Vagina (tissue), 2 donors: ENCODE measurements around the gene SPSB3. TPM values are rescaled to one million over a fixed set of nuclear protein-coding genes. Genes with fewer than 3 reads are reported as not detected.

Experiments
- DNase-seq, 2 donors: peaks; one replicate each; pipeline ENCODE4 v3.0.0-alpha.2; 2017; ENCODE audit errors: extremely low spot score in 2 of 2
- H3K27ac ChIP-seq: fragments of 200-600 bp; sonication (generic); one replicate; pipeline ENCODE4 v1.5.1; 2019
- H3K27me3 ChIP-seq: fragments of 200-600 bp; sonication (generic); one replicate; pipeline ENCODE4 v1.5.1; 2019
- H3K36me3 ChIP-seq, 2 donors: fragments of 200-600 bp; sonication (generic); one replicate each; pipeline ENCODE4 v1.5.1; 2017 to 2019
- H3K4me1 ChIP-seq: fragments of 200-600 bp; sonication (generic); one replicate; pipeline ENCODE4 v1.5.1; 2019
- H3K4me3 ChIP-seq, 2 donors: fragments of 200-600 bp; sonication (generic); 1 replicate in 1 of 2; 2 replicates in 1 of 2; pipeline ENCODE4 v1.5.1; 2016 to 2019
- H3K9me3 ChIP-seq: fragments of 200-600 bp; sonication (generic); one replicate; pipeline ENCODE4 v1.5.1; 2019
- CTCF ChIP-seq, 3 experiments: fragments of 450-650 bp in 2 of 3; fragments of 200-600 bp in 1 of 3; sonication (generic) in 1 of 3; IDR thresholded peaks; one replicate each; pipeline ENCODE4 v1.5.1; 2017 to 2019; ENCODE audit warnings: antibody characterized with exemption in 3 of 3, mild to moderate bottlenecking in 2 of 3, moderate library complexity in 2 of 3
- POLR2A ChIP-seq, 2 donors: fragments of 450-650 bp; IDR thresholded peaks; one replicate each; pipeline ENCODE4 v1.6.1; 2017; ENCODE audit warnings: antibody characterized with exemption in 2 of 2, mild to moderate bottlenecking in 2 of 2, moderate library complexity in 2 of 2
- POLR2AphosphoS5 ChIP-seq, 2 donors: sonication (generic); formaldehyde crosslinking; IDR thresholded peaks; one replicate each; pipeline ENCODE4 v1.9.0; 2017; ENCODE audit warnings: antibody characterized with exemption in 2 of 2, mild to moderate bottlenecking in 2 of 2, low read depth in 1 of 2; ENCODE audit not compliant: insufficient read depth in 1 of 2
- intact Hi-C: fragments of 100-400 bp; cut with DNase I; formaldehyde crosslinking; loops from one replicate; pipeline ENCODE4 v1.15.1; 2023
- total RNA-seq: library from RNA; depleted of rRNA; stranded (reverse); fragments of >200 nt; gene quantifications from one replicate; pipeline ENCODE4 v1.2.3, GENCODE V29; 2016

SPSB3 gene
- total RNA-seq, 1 donor from 2014 or later: 75.9 TPM

GRCh38 chr16:1826691-1827573 lies 44.6 kb upstream of the SPSB3 start, which contains the start of the genes FAHD1 and HAGH:
Gene FAHD1, plus strand, starts transcription at chr16:1827206. Its CDS starts 33 bp downstream, at chr16:1827239.
Gene HAGH, minus strand, starts transcription at chr16:1826825. Its CDS starts 38 bp downstream, at chr16:1826787.
- TF ChIP-seq POLR2AphosphoS5 (IDR thresholded peaks at IDR 0.05; ENCODE audit: insufficient read depth in 1 of 2, low read depth in 1 of 2) (peak; percentile 80 to 91), CTCF (IDR thresholded peaks at IDR 0.05) (no peak)
- intact Hi-C loops: no loop called here
- no peaks in the 10 kb centered on the region for H3K9me3 ChIP-seq
- H3K27me3 ChIP-seq: no peaks in the 10 kb centered on the region
- H3K36me3 ChIP-seq: peaks cover 0 to 7% of the 10 kb centered on the region in 2 donors
- DNase-seq: peak; percentile 96 to 97
- peak within 1 kb of the TSS; percentile 64 to 99 for H3K4me3 ChIP-seq
- peak within 1 kb of the TSS; percentile 58 for H3K27ac ChIP-seq
- peaks cover 45% of the 10 kb centered on the region for H3K4me1 ChIP-seq

GRCh38 chr16:1825864-1826690 lies 43.7 kb upstream of the SPSB3 start:
- intact Hi-C loops: no loop called here
- Histone ChIP-seq H3K27me3 (no peaks in the 10 kb centered on the region), H3K27ac (no peak overlapping the region), H3K4me3 (peak overlapping the region; percentile 64 to 99), H3K4me1 (peaks cover 45% of the 10 kb centered on the region), H3K36me3 (peaks cover 0 to 12% of the 10 kb centered on the region in 2 donors), H3K9me3 (no peaks in the 10 kb centered on the region)
- no peak for DNase-seq
- TF ChIP-seq CTCF (IDR thresholded peaks at IDR 0.05) (no peak), POLR2A (IDR thresholded peaks at IDR 0.05) (no peak), POLR2AphosphoS5 (IDR thresholded peaks at IDR 0.05; ENCODE audit: insufficient read depth in 1 of 2, low read depth in 1 of 2) (no peak)

- TF ChIP-seq CTCF (IDR thresholded peaks at IDR 0.05): no peak
- no peak for TF ChIP-seq POLR2AphosphoS5 (IDR thresholded peaks at IDR 0.05; ENCODE audit: insufficient read depth in 1 of 2, low read depth in 1 of 2)
- no peak for TF ChIP-seq POLR2A (IDR thresholded peaks at IDR 0.05)
- DNase-seq: no peak
- peaks cover 0 to 17% of the 10 kb centered on the region in 2 donors for H3K36me3 ChIP-seq
- H3K27ac ChIP-seq: no peak overlapping the region
- H3K9me3 ChIP-seq: no peaks in the 10 kb centered on the region
- peaks cover 45% of the 10 kb centered on the region for H3K4me1 ChIP-seq
- intact Hi-C loops: no loop called here
- peak overlapping the region; percentile 64 to 99 for H3K4me3 ChIP-seq
- no peaks in the 10 kb centered on the region for H3K27me3 ChIP-seq
Observed at GRCh38 chr16:1825381-1825863, 43.1 kb upstream of the SPSB3 start.

- no peak for DNase-seq
- peaks cover 31% of the 10 kb centered on the region for H3K4me1 ChIP-seq
- H3K27me3 ChIP-seq: no peaks in the 10 kb centered on the region
- no peak overlapping the region for H3K4me3 ChIP-seq
- intact Hi-C loops: no loop called here
- H3K9me3 ChIP-seq: no peaks in the 10 kb centered on the region
- TF ChIP-seq CTCF (IDR thresholded peaks at IDR 0.05) (no peak), POLR2A (IDR thresholded peaks at IDR 0.05) (no peak), POLR2AphosphoS5 (IDR thresholded peaks at IDR 0.05; ENCODE audit: insufficient read depth in 1 of 2, low read depth in 1 of 2) (no peak)
- no peak overlapping the region for H3K27ac ChIP-seq
- peaks cover 0 to 33% of the 10 kb centered on the region in 2 donors for H3K36me3 ChIP-seq
Observed at GRCh38 chr16:1823821-1824220, 41.5 kb upstream of the SPSB3 start.
